ENCODE results near the gene SPATA18. TPM values are rescaled to one million over a fixed set of nuclear protein-coding genes. Genes with fewer than 3 reads are reported as not detected.

The SPATA18 gene
- polyA plus RNA-seq, 3 donors: 0.04 to 0.41 TPM; not detected in 1

DNA sequence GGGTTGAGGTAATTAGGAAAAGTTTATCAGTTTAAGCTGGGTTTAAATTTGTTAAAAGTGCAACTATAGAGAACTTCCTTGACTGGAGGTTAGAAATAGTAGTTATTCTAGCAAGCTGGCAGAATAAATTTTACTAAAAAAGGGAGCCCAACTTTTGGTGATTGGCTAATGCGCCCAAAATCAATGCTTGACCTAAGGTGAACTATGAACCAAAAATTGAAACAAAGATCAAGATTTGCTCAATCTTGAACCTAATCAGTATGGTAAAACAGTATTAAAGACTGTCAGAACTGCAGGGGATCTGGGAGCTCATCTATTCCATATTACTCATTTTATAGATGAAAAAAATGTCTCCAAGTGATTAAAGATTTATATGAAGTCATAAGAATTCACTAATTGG is 6.1 kb upstream of the SPATA18 start:
- H3K4me1 Mint-ChIP-seq: no peaks in the 10 kb centered on the region
- Histone ChIP-seq H3K4me3 (replicated peaks in 1 of 3; ENCODE audit: low read depth in 2 of 3, low read length in 3 of 3) (no peak overlapping the region), H3K4me2 (replicated peaks; ENCODE audit: extremely low read depth, low read length, poor library complexity, severe bottlenecking) (no peak overlapping the region), H3K4me1 (ENCODE audit: control insufficient read depth in 1 of 2, insufficient read depth in 2 of 2, low read length in 2 of 2) (no peaks in the 10 kb centered on the region), H4K20me1 (ENCODE audit: insufficient read depth, low read length) (no peaks in the 10 kb centered on the region), H3K36me3 (replicated peaks in 1 of 2; ENCODE audit: control insufficient read depth in 1 of 2, insufficient read depth in 2 of 2, low read length in 2 of 2) (no peaks in the 10 kb centered on the region), H2AFZ (ENCODE audit: insufficient read depth, low read depth, low read length, poor library complexity, severe bottlenecking) (no peak overlapping the region), H3K27ac (ENCODE audit: low read depth in 1 of 2, low read length in 2 of 2) (no peak overlapping the region), H3K27me3 (ENCODE audit: control insufficient read depth in 2 of 2, insufficient read depth in 2 of 2, low read length in 2 of 2) (peaks cover 53 to 74% of the 10 kb centered on the region in 2 donors), H3K9me3 (replicated peaks in 1 of 2; ENCODE audit: control insufficient read depth in 1 of 2, insufficient read depth in 1 of 2, low read length in 2 of 2) (no peaks in the 10 kb centered on the region), H3K79me2 (ENCODE audit: insufficient read depth, low read length) (no peaks in the 10 kb centered on the region), H3K9ac (ENCODE audit: insufficient read depth, low read length, poor library complexity, severe bottlenecking) (no peak overlapping the region)
- TF ChIP-seq, protein P1, sequence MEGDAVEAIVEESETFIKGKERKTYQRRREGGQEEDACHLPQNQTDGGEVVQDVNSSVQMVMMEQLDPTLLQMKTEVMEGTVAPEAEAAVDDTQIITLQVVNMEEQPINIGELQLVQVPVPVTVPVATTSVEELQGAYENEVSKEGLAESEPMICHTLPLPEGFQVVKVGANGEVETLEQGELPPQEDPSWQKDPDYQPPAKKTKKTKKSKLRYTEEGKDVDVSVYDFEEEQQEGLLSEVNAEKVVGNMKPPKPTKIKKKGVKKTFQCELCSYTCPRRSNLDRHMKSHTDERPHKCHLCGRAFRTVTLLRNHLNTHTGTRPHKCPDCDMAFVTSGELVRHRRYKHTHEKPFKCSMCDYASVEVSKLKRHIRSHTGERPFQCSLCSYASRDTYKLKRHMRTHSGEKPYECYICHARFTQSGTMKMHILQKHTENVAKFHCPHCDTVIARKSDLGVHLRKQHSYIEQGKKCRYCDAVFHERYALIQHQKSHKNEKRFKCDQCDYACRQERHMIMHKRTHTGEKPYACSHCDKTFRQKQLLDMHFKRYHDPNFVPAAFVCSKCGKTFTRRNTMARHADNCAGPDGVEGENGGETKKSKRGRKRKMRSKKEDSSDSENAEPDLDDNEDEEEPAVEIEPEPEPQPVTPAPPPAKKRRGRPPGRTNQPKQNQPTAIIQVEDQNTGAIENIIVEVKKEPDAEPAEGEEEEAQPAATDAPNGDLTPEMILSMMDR (IDR thresholded peaks at IDR 0.05): no peak
- H3K27ac Mint-ChIP-seq: no peak overlapping the region
- peaks cover 19 to 64% (median 38%) of the 10 kb centered on the region in 3 donors for H3K27me3 Mint-ChIP-seq (ENCODE audit: low read depth in 3 of 3)
- no peaks in the 10 kb centered on the region for H3K36me3 Mint-ChIP-seq
- peaks cover 0 to 10% (median 2%) of the 10 kb centered on the region in 7 donors for H3K9me3 Mint-ChIP-seq
- WGBS (ENCODE audit: insufficient coverage): 100% methylated on average over 1 of the region's 1 CpG
- no peak for DNase-seq
- intact Hi-C loops (cut with micrococcal nuclease): no loop called here
- no peak overlapping the region for H3K4me3 Mint-ChIP-seq

DNA sequence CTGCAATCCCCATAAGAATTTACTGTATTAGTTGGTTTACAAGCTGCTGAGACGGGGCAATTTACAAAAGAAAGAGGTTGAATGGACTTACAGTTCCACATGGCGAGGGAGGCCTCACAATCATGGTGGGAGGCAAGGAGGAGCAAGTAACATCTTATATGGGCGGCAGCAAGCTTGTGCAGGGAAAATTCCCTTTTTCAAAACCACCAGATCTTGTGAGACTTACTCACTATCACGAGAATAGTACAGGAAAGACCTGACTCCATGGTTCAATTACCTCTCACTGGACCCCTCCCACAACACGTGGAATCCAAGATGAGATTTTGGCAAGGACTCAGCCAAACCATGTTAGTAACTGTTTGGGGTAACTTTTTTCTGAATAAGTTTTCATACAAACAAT is 1.8 kb upstream of the SPATA18 start:
- Mint-ChIP-seq H3K9me3 (peaks cover 0 to 10% (median 3%) of the 10 kb centered on the region in 7 donors), H3K4me3 (peak overlapping the region in 1 of 2 donors; percentile 17), H3K27ac (no peak overlapping the region), H3K27me3 (ENCODE audit: low read depth in 3 of 3) (peaks cover 30 to 63% (median 53%) of the 10 kb centered on the region in 3 donors), H3K36me3 (no peaks in the 10 kb centered on the region), H3K4me1 (peaks cover 26% of the 10 kb centered on the region)
- H3K36me3 ChIP-seq (replicated peaks in 1 of 2; ENCODE audit: control insufficient read depth in 1 of 2, insufficient read depth in 2 of 2, low read length in 2 of 2): no peaks in the 10 kb centered on the region
- peaks cover 19 to 25% of the 10 kb centered on the region in 2 donors for H3K4me1 ChIP-seq (ENCODE audit: control insufficient read depth in 1 of 2, insufficient read depth in 2 of 2, low read length in 2 of 2)
- intact Hi-C loops (cut with micrococcal nuclease): no loop called here
- H3K27ac ChIP-seq (ENCODE audit: low read depth in 1 of 2, low read length in 2 of 2): no peak overlapping the region
- H3K79me2 ChIP-seq (ENCODE audit: insufficient read depth, low read length): no peaks in the 10 kb centered on the region
- peaks cover 39 to 74% of the 10 kb centered on the region in 2 donors for H3K27me3 ChIP-seq (ENCODE audit: control insufficient read depth in 2 of 2, insufficient read depth in 2 of 2, low read length in 2 of 2)
- no peaks in the 10 kb centered on the region for H3K9me3 ChIP-seq (replicated peaks in 1 of 2; ENCODE audit: control insufficient read depth in 1 of 2, insufficient read depth in 1 of 2, low read length in 2 of 2)
- H3K9ac ChIP-seq (ENCODE audit: insufficient read depth, low read length, poor library complexity, severe bottlenecking): no peak overlapping the region
- TF ChIP-seq, protein P1 (IDR thresholded peaks at IDR 0.05): no peak
- H2AFZ ChIP-seq (ENCODE audit: insufficient read depth, low read depth, low read length, poor library complexity, severe bottlenecking): no peak overlapping the region
- H4K20me1 ChIP-seq (ENCODE audit: insufficient read depth, low read length): no peaks in the 10 kb centered on the region
- no peak overlapping the region for H3K4me2 ChIP-seq (replicated peaks; ENCODE audit: extremely low read depth, low read length, poor library complexity, severe bottlenecking)
- no peak overlapping the region for H3K4me3 ChIP-seq (replicated peaks in 1 of 3; ENCODE audit: low read depth in 2 of 3, low read length in 3 of 3)
- no peak for DNase-seq
- WGBS (ENCODE audit: insufficient coverage): 74% methylated on average over 3 of the region's 5 CpGs
